DMS79 treated with DMSO at 0.1 percent for 48 hours (cell line): ENCODE data around the gene OPCML.

ENCODE experiments used
- DNase-seq: peaks from one replicate; lab custom pipeline; 2025; lab: John Stamatoyannopoulos, UW

Gene OPCML

DNA sequence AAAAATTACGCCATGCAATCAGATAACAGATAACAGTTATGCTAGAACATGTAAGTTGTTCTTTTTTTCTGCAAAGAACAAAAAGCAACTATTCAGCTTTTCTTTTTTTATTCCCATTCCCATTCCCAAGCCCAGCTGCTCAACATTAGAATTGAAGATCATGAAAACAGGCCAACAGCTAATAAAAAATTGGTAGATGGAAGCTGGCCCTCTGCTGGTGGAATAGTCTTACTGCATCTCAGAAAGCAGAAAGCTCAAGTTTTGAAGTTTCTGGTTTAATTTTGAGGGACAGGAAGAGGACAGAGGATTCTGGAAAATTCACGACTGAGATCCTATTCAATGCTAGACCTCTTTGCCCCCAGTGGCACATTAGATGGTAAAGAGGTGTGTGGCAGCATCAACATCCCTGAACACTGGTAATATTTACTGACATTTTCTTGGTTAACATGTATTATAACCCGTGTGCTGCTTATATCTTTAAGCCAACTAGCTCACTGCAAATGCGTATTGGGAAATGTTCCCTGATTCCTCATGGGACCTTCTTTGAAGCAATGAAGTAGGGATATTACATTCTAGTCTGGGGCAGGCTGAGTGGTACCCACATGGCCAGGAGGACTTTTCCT is 591.2 kb downstream of the OPCML start:
- peak; percentile 27 for DNase-seq

GRCh38 chr11:132937016-132937415 is 595.3 kb downstream of the OPCML start:
- no peak for DNase-seq

GRCh38 chr11:132935383-132935782 is 596.9 kb downstream of the OPCML start:
- no peak for DNase-seq

GRCh38 chr11:132933703-132934102 is 598.6 kb downstream of the OPCML start:
- no peak for DNase-seq

DNA sequence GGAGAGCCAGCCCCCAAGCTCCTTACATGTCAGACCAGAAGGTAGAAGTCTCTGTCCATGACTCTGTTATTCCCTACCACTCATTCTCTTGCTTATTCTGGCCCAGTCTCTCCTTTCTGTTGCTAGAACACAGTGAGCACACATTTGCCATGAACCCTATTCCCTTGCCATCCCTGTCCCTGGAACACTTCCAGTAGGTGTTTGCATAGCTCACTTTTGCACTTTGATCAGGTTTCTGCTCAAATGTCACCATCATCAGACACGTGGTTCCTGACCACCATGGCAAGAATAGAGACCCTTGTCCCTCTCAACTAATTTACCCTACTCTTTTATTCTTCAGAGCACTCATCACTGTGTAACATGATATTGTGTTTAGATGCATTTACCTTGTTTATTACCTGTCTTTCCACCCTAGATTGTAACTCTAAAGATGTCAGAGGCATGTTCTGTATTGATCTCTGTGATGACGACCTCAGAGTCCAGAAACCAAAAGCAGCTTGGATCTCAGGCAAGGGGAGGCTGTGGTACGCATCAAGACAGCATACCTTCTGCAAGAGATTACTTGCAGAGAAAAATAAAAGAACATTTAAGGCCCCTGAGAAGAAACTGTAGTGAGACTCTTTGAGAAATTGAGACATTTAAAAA is 606.4 kb downstream of the OPCML start:
- no peak for DNase-seq

DNA sequence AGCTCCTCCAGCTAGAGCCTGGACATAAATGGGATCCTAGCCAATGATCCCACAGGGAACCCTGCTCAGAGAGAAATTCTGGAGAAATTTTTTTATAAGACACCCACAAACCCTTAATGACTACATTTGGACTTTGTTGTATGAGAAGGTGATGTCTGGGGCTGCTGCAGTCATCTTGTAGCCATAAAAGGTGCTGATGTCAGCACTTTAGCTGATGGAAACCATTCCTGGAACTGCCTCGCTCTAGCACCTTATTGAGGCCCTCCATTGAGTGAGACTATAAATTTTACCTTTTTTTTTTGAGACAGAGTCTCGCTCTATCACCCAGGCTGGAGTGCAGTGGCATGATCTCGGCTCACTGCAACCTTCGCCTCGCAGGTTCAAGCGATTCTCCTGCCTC is 610.7 kb downstream of the OPCML start:
- DNase-seq = no peak

DNA sequence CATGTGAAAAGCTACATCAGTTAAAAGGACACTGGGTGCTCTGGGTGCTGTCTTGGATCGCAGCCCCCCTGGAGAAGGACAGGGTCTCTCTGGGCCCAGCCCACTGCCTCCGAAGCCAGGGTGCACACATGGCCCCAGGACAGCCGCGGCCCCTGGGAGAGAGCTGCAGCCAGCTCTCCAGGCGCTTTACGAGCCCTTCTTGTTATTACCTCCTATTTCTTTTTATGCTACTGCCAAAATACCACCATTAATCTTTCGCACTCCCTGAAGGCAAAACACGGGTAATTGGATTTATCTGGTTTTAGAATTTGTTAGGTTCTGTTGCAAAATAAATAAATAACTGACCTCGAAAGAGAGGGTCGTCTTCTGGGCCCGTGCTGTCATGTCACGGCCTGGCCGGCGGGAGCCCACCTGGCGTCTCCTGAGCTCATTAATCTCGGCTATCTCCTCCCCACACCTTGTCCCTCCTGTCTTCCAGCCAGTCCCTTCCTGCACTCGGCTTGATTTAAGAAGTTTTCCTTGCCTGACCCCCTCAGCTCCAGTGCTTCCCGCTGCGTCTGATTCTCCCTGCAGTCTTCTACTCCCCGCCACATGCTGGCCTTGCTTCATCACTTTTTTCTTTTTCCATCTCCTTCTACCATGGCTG is 611.7 kb downstream of the OPCML start:
- no peak for DNase-seq

DNA sequence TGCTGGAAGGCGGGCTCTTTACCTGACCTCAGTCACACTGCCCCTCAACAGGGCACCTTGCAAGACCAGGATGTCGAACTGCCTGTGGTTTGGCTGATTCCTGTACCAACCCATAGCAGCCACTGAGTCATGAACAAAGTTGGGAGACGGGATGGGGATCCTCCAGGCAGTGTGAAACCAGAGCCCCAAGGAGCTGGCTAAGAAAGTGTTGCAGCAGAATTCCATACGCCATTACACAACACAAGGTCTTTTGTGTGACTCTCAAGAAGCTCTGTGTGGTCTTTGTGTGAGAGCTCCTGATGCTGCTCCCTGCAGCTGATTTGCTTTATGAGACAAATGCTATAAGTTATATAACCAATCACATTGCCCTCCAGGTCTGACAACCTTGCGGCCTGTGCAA is 617.7 kb downstream of the OPCML start:
- no peak for DNase-seq

GRCh38 chr11:132913886-132914285 is 618.4 kb downstream of the OPCML start:
- no peak for DNase-seq

- DNase-seq = no peak
Observed at GRCh38 chr11:132913295-132913694, 619.0 kb downstream of the OPCML start.

- DNase-seq = no peak
Observed at GRCh38 chr11:132911186-132911585, 621.1 kb downstream of the OPCML start.

GRCh38 chr11:132910011-132910760 is 622.1 kb downstream of the OPCML start:
- DNase-seq = no peak

GRCh38 chr11:132909021-132909606 is 623.2 kb downstream of the OPCML start:
- no peak for DNase-seq

- no peak for DNase-seq
Observed at GRCh38 chr11:132908414-132908810, 623.9 kb downstream of the OPCML start.

DNA sequence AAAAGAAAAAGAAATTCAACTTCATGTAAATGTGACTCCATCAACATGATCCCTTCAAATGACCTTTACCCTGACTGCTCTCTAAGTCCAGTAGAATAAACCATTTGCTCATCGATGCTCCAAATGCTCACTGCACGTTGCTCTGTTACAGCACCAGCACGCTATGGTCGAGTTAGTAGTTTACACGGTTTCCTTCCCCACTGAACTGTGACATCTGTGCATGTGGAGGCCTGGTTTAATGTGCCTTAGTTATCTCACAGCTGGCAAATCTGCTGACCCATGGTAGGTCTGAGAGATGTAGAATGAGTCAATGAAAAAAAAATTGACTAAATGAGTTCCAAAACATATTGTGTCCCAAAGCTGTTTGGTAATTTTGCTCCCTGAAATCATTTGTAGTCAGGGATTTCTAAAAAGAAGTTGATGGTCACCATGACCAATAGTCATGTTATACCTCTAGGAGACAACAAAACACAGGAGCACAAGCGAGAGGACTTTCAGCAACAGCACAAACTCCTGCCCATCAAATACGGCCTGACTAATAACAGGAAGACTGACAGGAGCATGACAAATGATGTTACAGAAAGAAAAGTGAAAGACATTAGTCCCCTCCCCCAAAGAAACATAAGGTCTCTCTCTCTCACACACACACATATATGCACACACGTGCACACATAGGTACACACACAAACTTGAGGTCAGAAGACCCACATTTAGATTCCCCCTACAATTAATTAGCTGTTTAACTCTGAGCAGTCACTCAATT is 624.5 kb downstream of the OPCML start:
- DNase-seq = no peak

GRCh38 chr11:132904607-132905006 is 627.7 kb downstream of the OPCML start:
- no peak for DNase-seq

GRCh38 chr11:132904091-132904490 is 628.2 kb downstream of the OPCML start:
- no peak for DNase-seq

GRCh38 chr11:132901638-132902471 is 630.4 kb downstream of the OPCML start:
- DNase-seq = no peak

DNA sequence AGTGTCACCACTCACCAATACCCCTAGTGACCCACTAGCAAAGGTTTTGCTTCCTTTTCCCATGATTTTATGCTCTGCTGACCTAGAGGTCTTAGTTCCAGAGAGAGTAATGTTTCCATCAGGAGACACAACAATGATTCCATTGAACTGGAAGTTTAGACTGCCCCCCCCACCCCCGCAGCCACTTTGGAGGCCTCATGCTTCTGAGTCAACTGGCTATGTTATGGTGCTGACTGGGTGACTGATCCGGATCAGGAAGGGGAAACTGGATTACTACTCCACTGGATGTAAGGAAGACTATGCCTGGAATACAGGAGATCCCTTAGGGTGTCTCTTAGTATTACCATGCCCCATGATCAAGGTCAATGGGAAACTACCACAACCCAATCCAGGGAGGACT is 633.6 kb downstream of the OPCML start:
- DNase-seq = no peak

GRCh38 chr11:132898021-132898420 is 634.3 kb downstream of the OPCML start:
- DNase-seq = no peak

GRCh38 chr11:132895340-132895739 is 637.0 kb downstream of the OPCML start:
- DNase-seq = no peak
